HG02759 (cell line): Measurements from ENCODE around the gene MND1.

ENCODE experiments used
- ATAC-seq: cut with Tn5 transposase; IDR thresholded peaks from one replicate; pipeline ENCODE4 v1.9.1; 2021; ENCODE audit warnings: mild to moderate bottlenecking, moderate library complexity; ENCODE audit not compliant: unreplicated experiment

Gene MND1

GRCh38 chr4:153346031-153346430 lies 1.5 kb downstream of the MND1 start:
- ATAC-seq = no peak

GRCh38 chr4:153346563-153346962 lies 2.1 kb downstream of the MND1 start:
- no peak for ATAC-seq

GRCh38 chr4:153347117-153347516 lies 2.6 kb downstream of the MND1 start:
- ATAC-seq = no peak

- ATAC-seq = no peak
Observed at GRCh38 chr4:153348006-153348405, 3.5 kb downstream of the MND1 start.

GRCh38 chr4:153349206-153349805 lies 4.8 kb downstream of the MND1 start:
- no peak for ATAC-seq

- no peak for ATAC-seq
Observed at GRCh38 chr4:153362184-153362583, 17.7 kb downstream of the MND1 start.

GRCh38 chr4:153364061-153364460 lies 19.6 kb downstream of the MND1 start:
- no peak for ATAC-seq

GRCh38 chr4:153365003-153365402 lies 20.5 kb downstream of the MND1 start:
- peak; percentile 42 for ATAC-seq

- no peak for ATAC-seq
Observed at GRCh38 chr4:153366486-153366885, 22.0 kb downstream of the MND1 start.

- ATAC-seq = no peak
Observed at GRCh38 chr4:153367092-153367491, 22.6 kb downstream of the MND1 start.

GRCh38 chr4:153369021-153369420 lies 24.5 kb downstream of the MND1 start:
- no peak for ATAC-seq

GRCh38 chr4:153371701-153372234 lies 27.3 kb downstream of the MND1 start:
- no peak for ATAC-seq

GRCh38 chr4:153372967-153373562 lies 28.6 kb downstream of the MND1 start:
- ATAC-seq = no peak

GRCh38 chr4:153374442-153374841 lies 30.0 kb downstream of the MND1 start:
- no peak for ATAC-seq

- no peak for ATAC-seq
Observed at GRCh38 chr4:153375303-153375702, 30.8 kb downstream of the MND1 start.

GRCh38 chr4:153383131-153383530 lies 38.6 kb downstream of the MND1 start:
- ATAC-seq = no peak

- ATAC-seq = no peak
Observed at GRCh38 chr4:153384160-153384559, 39.7 kb downstream of the MND1 start.

GRCh38 chr4:153385784-153386183 lies 41.3 kb downstream of the MND1 start:
- ATAC-seq = no peak

- no peak for ATAC-seq
Observed at GRCh38 chr4:153387981-153388380, 43.5 kb downstream of the MND1 start.

- no peak for ATAC-seq
Observed at GRCh38 chr4:153393397-153393796, 48.9 kb downstream of the MND1 start.

- ATAC-seq = no peak
Observed at GRCh38 chr4:153394945-153395344, 50.5 kb downstream of the MND1 start.

GRCh38 chr4:153398713-153399112 lies 54.2 kb downstream of the MND1 start:
- no peak for ATAC-seq

GRCh38 chr4:153399358-153399757 lies 54.9 kb downstream of the MND1 start:
- no peak for ATAC-seq
